T-helper 9 cell (primary cell): ENCODE results near the gene ZBP1.

Experiments used
- DNase-seq: peaks from one replicate; pipeline ENCODE4 v3.0.0-alpha.2; 2020

ZBP1 gene

DNA sequence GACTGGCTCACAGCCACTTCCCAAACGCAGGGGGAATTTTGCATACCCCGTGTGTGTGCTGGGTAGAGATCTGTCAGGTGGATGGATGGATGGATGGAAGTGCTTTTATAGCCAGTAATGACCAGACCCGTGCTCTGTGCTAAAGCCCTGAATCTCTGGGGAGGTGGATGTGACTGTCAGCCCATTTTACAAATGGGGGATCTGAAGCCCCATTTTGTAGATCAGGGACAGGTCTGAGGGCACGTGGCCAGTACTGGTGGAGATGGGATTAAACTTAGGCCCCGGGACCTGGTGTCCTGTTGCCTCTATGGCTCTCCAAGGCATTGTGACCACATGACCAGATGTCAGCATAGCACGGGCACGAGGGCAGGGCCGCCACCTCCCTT is 38.2 kb upstream of the ZBP1 start:
- DNase-seq = no peak

GRCh38 chr20:57657535-57658446 is 37.6 kb upstream of the ZBP1 start:
- peak; percentile 16 for DNase-seq

- no peak for DNase-seq
These were observed 36.8 kb upstream of the ZBP1 start for GRCh38 chr20:57656821-57657534.

GRCh38 chr20:57656252-57656820 is 36.1 kb upstream of the ZBP1 start:
- DNase-seq = no peak

DNA sequence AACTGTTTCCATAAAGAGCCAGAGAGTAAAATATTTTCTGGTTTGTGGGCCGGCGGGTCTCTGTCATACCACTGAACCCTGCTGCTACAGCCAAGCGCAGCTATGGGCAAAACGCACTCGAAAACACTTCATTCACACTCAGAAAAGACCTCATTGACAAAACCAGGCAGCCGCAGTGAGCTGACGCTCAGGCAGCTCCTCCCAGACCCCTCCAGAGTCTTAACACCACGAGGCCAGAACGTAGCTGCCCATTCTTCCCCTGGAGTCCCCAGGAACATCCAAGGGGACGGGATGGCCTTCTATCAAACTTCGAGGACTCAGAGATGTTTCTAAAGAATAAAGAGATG is 35.6 kb upstream of the ZBP1 start:
- DNase-seq = no peak

- DNase-seq = no peak
These were observed 35.0 kb upstream of the ZBP1 start for GRCh38 chr20:57654998-57655808.

GRCh38 chr20:57654363-57654997 is 34.3 kb upstream of the ZBP1 start:
- peak; percentile 36 for DNase-seq

GRCh38 chr20:57653910-57654309 is 33.7 kb upstream of the ZBP1 start:
- no peak for DNase-seq

GRCh38 chr20:57653546-57653900 is 33.3 kb upstream of the ZBP1 start:
- no peak for DNase-seq

GRCh38 chr20:57652606-57653545 is 32.6 kb upstream of the ZBP1 start:
- no peak for DNase-seq

DNA sequence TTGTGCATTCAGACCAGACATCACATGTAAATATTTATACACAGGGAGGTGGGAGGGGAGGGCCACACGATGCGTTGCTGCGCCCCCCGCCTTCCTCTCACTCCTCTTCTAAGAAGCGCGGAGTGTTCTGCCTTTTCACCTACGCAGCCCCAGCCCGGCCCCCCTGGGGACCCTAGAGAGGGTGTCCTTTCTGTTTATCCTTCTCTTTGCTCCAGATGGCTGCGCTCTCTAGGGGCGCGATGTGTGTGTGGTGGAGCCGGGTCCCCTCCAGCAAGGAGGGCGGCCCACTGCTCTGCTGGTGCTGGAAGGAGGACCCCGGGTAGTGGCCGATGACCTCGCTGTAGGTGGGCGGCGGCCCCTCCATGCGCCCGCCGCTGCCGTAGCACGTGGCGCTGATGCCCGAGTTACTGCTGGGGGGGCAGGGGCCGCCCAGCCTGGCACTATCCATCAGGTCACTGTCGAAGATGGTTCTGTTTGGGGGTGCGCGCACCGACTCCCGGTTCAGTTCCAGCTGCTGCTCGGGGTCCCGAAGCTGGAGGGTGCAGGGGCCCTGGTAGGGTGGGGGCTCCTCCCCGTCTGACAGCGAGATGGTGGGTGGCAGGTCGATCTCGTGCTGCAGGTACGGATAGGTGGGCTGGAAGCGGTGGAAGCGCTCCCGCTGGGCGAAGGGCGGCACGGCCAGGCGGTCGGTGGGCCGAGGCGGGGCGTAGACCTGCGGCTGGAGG is 31.8 kb upstream of the ZBP1 start:
- DNase-seq = no peak

DNA sequence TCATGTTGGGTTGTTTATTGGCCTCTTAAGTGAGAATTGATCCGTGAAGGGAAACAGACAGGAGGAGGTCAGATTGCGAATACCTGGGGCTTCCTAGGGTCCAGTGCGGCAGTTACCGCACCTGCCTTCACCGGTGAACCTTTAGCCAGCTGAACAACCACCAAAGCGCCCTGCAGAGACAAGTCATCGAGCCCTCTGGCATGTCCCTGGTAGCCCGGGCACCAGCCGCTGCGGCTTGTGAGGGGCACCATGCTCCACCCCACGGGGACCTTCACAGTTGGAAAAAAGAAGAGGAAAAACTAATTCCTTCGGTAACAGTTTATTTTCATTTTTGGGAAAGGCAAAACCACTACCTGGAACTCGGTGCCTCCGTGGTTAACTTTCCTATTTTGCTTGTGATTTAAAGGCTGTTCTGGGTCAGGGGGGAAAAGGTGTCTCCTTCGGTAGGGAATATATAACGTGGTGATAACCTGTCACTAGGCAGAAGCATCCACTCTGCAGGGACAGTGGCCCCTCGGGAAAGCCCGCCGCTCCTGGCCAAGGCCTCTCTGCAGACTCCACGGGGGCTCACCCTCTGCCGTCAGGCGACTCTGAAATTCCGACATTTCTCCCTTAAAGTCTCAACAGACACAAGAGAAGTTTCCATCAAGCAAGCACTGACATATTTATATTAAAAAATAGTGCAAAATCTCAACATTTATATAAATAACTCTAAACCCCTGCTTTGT is 30.7 kb upstream of the ZBP1 start:
- DNase-seq = no peak

GRCh38 chr20:57650266-57650665 is 30.0 kb upstream of the ZBP1 start:
- DNase-seq = no peak

- no peak for DNase-seq
These were observed 29.4 kb upstream of the ZBP1 start for GRCh38 chr20:57649617-57650015.

DNA sequence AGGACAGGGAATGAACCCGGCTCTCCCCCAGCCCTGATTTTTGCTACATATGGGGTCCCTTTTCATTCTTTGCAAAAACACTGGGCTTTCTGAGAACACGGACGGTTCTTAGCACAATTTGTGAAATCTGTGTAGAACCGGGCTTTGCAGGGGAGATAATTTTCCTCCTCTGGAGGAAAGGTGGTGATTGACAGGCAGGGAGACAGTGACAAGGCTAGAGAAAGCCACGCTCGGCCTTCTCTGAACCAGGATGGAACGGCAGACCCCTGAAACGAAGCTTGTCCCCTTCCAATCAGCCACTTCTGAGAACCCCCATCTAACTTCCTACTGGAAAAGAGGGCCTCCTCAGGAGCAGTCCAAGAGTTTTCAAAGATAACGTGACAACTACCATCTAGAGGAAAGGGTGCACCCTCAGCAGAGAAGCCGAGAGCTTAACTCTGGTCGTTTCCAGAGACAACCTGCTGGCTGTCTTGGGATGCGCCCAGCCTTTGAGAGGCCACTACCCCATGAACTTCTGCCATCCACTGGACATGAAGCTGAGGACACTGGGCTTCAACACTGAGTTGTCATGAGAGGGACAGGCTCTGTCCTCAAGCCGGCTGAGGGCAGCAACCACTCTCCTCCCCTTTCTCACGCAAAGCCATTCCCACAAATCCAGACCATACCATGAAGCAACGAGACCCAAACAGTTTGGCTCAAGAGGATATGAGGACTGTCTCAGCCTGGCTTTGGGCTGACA is 28.8 kb upstream of the ZBP1 start:
- no peak for DNase-seq

- DNase-seq = no peak
These were observed 27.9 kb upstream of the ZBP1 start for GRCh38 chr20:57647933-57648785.

GRCh38 chr20:57647006-57647932 is 27.0 kb upstream of the ZBP1 start:
- DNase-seq = no peak
